Astrocyte (in vitro differentiated cells and primary cell): ENCODE measurements around the gene NKD1. TPM values are rescaled to one million over a fixed set of nuclear protein-coding genes. Genes with fewer than 3 reads are reported as not detected.

Experiments
- DNase-seq: peaks from one replicate; pipeline ENCODE4 v3.0.0-alpha.2; 2010; ENCODE audit warnings: low read depth
- FAIRE-seq: peaks from 2 replicates; lab custom pipeline; 2011; peaks lifted over from hg19 to GRCh38; lab: Jason Lieb, UNC
- H2AFZ ChIP-seq: 2 replicates; pipeline ENCODE4 v1.6.0; 2012; ENCODE audit warnings: low read depth, low read length, inconsistent platforms
- H3K27ac ChIP-seq: 2 replicates; pipeline ENCODE4 v1.5.1; 2011; ENCODE audit warnings: low read depth, low read length, inconsistent platforms
- H3K27me3 ChIP-seq: 2 replicates; pipeline ENCODE4 v1.6.0; 2011; ENCODE audit warnings: low read length, inconsistent platforms; ENCODE audit not compliant: insufficient read depth
- H3K36me3 ChIP-seq: 2 replicates; pipeline ENCODE4 v1.5.1; 2011; ENCODE audit warnings: low read length, inconsistent platforms; ENCODE audit not compliant: insufficient read depth
- H3K4me1 ChIP-seq: 2 replicates; pipeline ENCODE4 v1.5.1; 2011; ENCODE audit warnings: low read length, inconsistent platforms; ENCODE audit not compliant: insufficient read depth
- H3K4me2 ChIP-seq: 2 replicates; pipeline ENCODE4 v1.6.0; 2012; ENCODE audit warnings: low read length, inconsistent platforms
- H3K4me3 ChIP-seq: 2 replicates; pipeline ENCODE4 v1.5.1; 2011; ENCODE audit warnings: low read depth, mild to moderate bottlenecking, low read length, inconsistent platforms; ENCODE audit not compliant: insufficient read depth
- H3K79me2 ChIP-seq: 2 replicates; pipeline ENCODE4 v1.6.0; 2012; ENCODE audit warnings: mild to moderate bottlenecking, low read length, inconsistent platforms; ENCODE audit not compliant: insufficient read depth
- H3K9ac ChIP-seq: 2 replicates; pipeline ENCODE4 v1.6.0; 2012; ENCODE audit warnings: mild to moderate bottlenecking, low read length, inconsistent platforms
- H3K9me3 ChIP-seq: 2 replicates; pipeline ENCODE4 v1.5.1; 2012; ENCODE audit warnings: low read depth, mild to moderate bottlenecking, low read length, inconsistent platforms; ENCODE audit not compliant: insufficient read depth
- H4K20me1 ChIP-seq: 2 replicates; pipeline ENCODE4 v1.6.0; 2012; ENCODE audit warnings: low read length, inconsistent platforms; ENCODE audit not compliant: insufficient read depth
- H3K27ac Mint-ChIP-seq: one replicate; pipeline ENCODE4 v1.8.0; 2021; ENCODE audit warnings: mild to moderate bottlenecking, mixed read lengths; ENCODE audit not compliant: unreplicated experiment
- H3K27me3 Mint-ChIP-seq: one replicate; pipeline ENCODE4 v1.8.0; 2021; ENCODE audit warnings: low read depth, mixed read lengths; ENCODE audit not compliant: unreplicated experiment
- H3K36me3 Mint-ChIP-seq: one replicate; pipeline ENCODE4 v1.8.0; 2021; ENCODE audit warnings: low read depth, mixed read lengths; ENCODE audit not compliant: unreplicated experiment
- H3K4me1 Mint-ChIP-seq: one replicate; pipeline ENCODE4 v1.8.0; 2021; ENCODE audit warnings: low read depth, mixed read lengths; ENCODE audit not compliant: unreplicated experiment
- H3K4me3 Mint-ChIP-seq: one replicate; pipeline ENCODE4 v1.8.0; 2021; ENCODE audit warnings: mild to moderate bottlenecking, moderate library complexity, mixed read lengths; ENCODE audit not compliant: unreplicated experiment
- H3K9me3 Mint-ChIP-seq: one replicate; pipeline ENCODE4 v1.8.0; 2021; ENCODE audit warnings: mild to moderate bottlenecking, mixed read lengths; ENCODE audit not compliant: unreplicated experiment
- CTCF ChIP-seq: IDR thresholded peaks from 2 replicates; pipeline ENCODE4 v1.5.1; 2011; ENCODE audit warnings: low read depth, mild to moderate bottlenecking, inconsistent platforms, low read length, moderate library complexity; ENCODE audit not compliant: insufficient read depth
- EZH2 ChIP-seq: IDR thresholded peaks from 2 replicates; pipeline ENCODE4 v1.6.1; 2012; ENCODE audit warnings: mild to moderate bottlenecking, low read length, inconsistent platforms; ENCODE audit not compliant: insufficient read depth
- total RNA-seq: library from RNA; stranded (reverse); gene quantifications from 2 replicates; pipeline ENCODE4 v1.2.1, GENCODE V29; 2021

Gene NKD1
- total RNA-seq, 1 donor from 2014 or later = 9.1 TPM

- no peak overlapping the region for H3K4me3 ChIP-seq
- H3K79me2 ChIP-seq = no peaks in the 10 kb centered on the region
- no peak overlapping the region for H2AFZ ChIP-seq
- no peaks in the 10 kb centered on the region for H4K20me1 ChIP-seq
- no peaks in the 10 kb centered on the region for H3K4me1 ChIP-seq
- Mint-ChIP-seq H3K4me1 (no peaks in the 10 kb centered on the region), H3K4me3 (no peak overlapping the region), H3K27ac (no peak overlapping the region), H3K9me3 (peaks cover 9% of the 10 kb centered on the region), H3K36me3 (peaks cover 26% of the 10 kb centered on the region), H3K27me3 (peaks cover 30% of the 10 kb centered on the region)
- H3K9ac ChIP-seq = no peak overlapping the region
- FAIRE-seq = no peak
- H3K27me3 ChIP-seq = no peaks in the 10 kb centered on the region
- H3K36me3 ChIP-seq = no peaks in the 10 kb centered on the region
- no peak overlapping the region for H3K27ac ChIP-seq
- no peak for TF ChIP-seq EZH2
- TF ChIP-seq CTCF = no peak
- no peaks in the 10 kb centered on the region for H3K9me3 ChIP-seq
- DNase-seq = no peak
- no peak overlapping the region for H3K4me2 ChIP-seq
Observed at GRCh38 chr16:50560903-50561863, 13.0 kb downstream of the NKD1 start.

- TF ChIP-seq CTCF (no peak), EZH2 (no peak)
- no peaks in the 10 kb centered on the region for H4K20me1 ChIP-seq
- no peaks in the 10 kb centered on the region for H3K9me3 ChIP-seq
- H3K9ac ChIP-seq = no peak overlapping the region
- H3K4me2 ChIP-seq = no peak overlapping the region
- H3K27me3 ChIP-seq = no peaks in the 10 kb centered on the region
- peaks cover 31% of the 10 kb centered on the region for H3K27me3 Mint-ChIP-seq
- no peaks in the 10 kb centered on the region for H3K4me1 ChIP-seq
- peaks cover 22% of the 10 kb centered on the region for H3K36me3 Mint-ChIP-seq
- H3K79me2 ChIP-seq = no peaks in the 10 kb centered on the region
- H3K36me3 ChIP-seq = no peaks in the 10 kb centered on the region
- H2AFZ ChIP-seq = no peak overlapping the region
- no peak for DNase-seq
- no peak overlapping the region for H3K4me3 Mint-ChIP-seq
- peaks cover 9% of the 10 kb centered on the region for H3K9me3 Mint-ChIP-seq
- no peak for FAIRE-seq
- no peak overlapping the region for H3K4me3 ChIP-seq
- no peak overlapping the region for H3K27ac Mint-ChIP-seq
- H3K27ac ChIP-seq = no peak overlapping the region
- no peaks in the 10 kb centered on the region for H3K4me1 Mint-ChIP-seq
Observed at GRCh38 chr16:50562657-50563056, 14.5 kb downstream of the NKD1 start.

- H3K9me3 ChIP-seq = no peaks in the 10 kb centered on the region
- Mint-ChIP-seq H3K4me1 (no peaks in the 10 kb centered on the region), H3K36me3 (peaks cover 20% of the 10 kb centered on the region), H3K27me3 (peaks cover 39% of the 10 kb centered on the region), H3K27ac (no peak overlapping the region), H3K4me3 (no peak overlapping the region), H3K9me3 (peaks cover 7% of the 10 kb centered on the region)
- FAIRE-seq (no peak), DNase-seq (no peak)
- H3K9ac ChIP-seq = no peak overlapping the region
- no peaks in the 10 kb centered on the region for H3K27me3 ChIP-seq
- H3K4me2 ChIP-seq = no peak overlapping the region
- H3K79me2 ChIP-seq = no peaks in the 10 kb centered on the region
- TF ChIP-seq CTCF (no peak), EZH2 (no peak)
- no peaks in the 10 kb centered on the region for H3K4me1 ChIP-seq
- H3K27ac ChIP-seq = no peak overlapping the region
- H2AFZ ChIP-seq = no peak overlapping the region
- H3K36me3 ChIP-seq = no peaks in the 10 kb centered on the region
- H3K4me3 ChIP-seq = no peak overlapping the region
- no peaks in the 10 kb centered on the region for H4K20me1 ChIP-seq
Observed at GRCh38 chr16:50563989-50564388, 15.8 kb downstream of the NKD1 start.
